Glutamatergic neuron (in vitro differentiated cells): Measurements from ENCODE around the gene NFILZ. TPM values are rescaled to one million over a fixed set of nuclear protein-coding genes. Genes with fewer than 3 reads are reported as not detected.

Experiments
- DNase-seq: peaks from one replicate; pipeline ENCODE4 v3.0.0; 2022
- H3K27ac Mint-ChIP-seq: one replicate; pipeline ENCODE4 v1.8.0; 2020; ENCODE audit warnings: mild to moderate bottlenecking, mixed read lengths, inconsistent platforms; ENCODE audit not compliant: unreplicated experiment
- H3K27me3 Mint-ChIP-seq: one replicate; pipeline ENCODE4 v1.8.0; 2020; ENCODE audit warnings: mild to moderate bottlenecking, moderate library complexity, mixed read lengths, inconsistent platforms; ENCODE audit not compliant: unreplicated experiment
- H3K36me3 Mint-ChIP-seq: one replicate; pipeline ENCODE4 v1.8.0; 2020; ENCODE audit warnings: mild to moderate bottlenecking, mixed read lengths, inconsistent platforms; ENCODE audit not compliant: unreplicated experiment
- H3K4me1 Mint-ChIP-seq: one replicate; pipeline ENCODE4 v1.8.0; 2020; ENCODE audit warnings: mild to moderate bottlenecking, low read depth, mixed read lengths, inconsistent platforms; ENCODE audit not compliant: unreplicated experiment
- H3K4me3 Mint-ChIP-seq: one replicate; pipeline ENCODE4 v1.8.0; 2020; ENCODE audit warnings: mild to moderate bottlenecking, mixed read lengths, inconsistent platforms; ENCODE audit not compliant: unreplicated experiment
- H3K9me3 Mint-ChIP-seq: one replicate; pipeline ENCODE4 v1.8.0; 2020; ENCODE audit warnings: mild to moderate bottlenecking, moderate library complexity, mixed read lengths, inconsistent platforms; ENCODE audit not compliant: unreplicated experiment
- CTCF ChIP-seq: fragments of 200-600 bp; sonication (generic); IDR thresholded peaks from one replicate; pipeline ENCODE4 v1.5.0; 2021; ENCODE audit not compliant: partially characterized antibody, unreplicated experiment
- total RNA-seq: library from RNA; stranded (reverse); fragmentation: NEBNext Ultra II Directional; extraction: Animal tissue kit (Norgen Biotek cat#: 25700); gene quantifications from one replicate; pipeline ENCODE4 v1.2.1, GENCODE V29; 2021; ENCODE audit not compliant: unreplicated experiment

Gene NFILZ
- total RNA-seq, 1 donor from 2014 or later: not detected

- no peak for DNase-seq
- Mint-ChIP-seq H3K36me3 (peaks cover 6% of the 10 kb centered on the region), H3K27me3 (peaks cover 15% of the 10 kb centered on the region), H3K9me3 (peaks cover 24% of the 10 kb centered on the region), H3K4me1 (peaks cover 9% of the 10 kb centered on the region), H3K4me3 (peak overlapping the region; percentile 63), H3K27ac (no peak overlapping the region)
- TF ChIP-seq CTCF: no peak
Measured at GRCh38 chr19:8611391-8611876, 19.0 kb upstream of the NFILZ start.

GRCh38 chr19:8611877-8612806, 18.3 kb upstream of the NFILZ start:
- Mint-ChIP-seq H3K9me3 (peaks cover 24% of the 10 kb centered on the region), H3K4me1 (peaks cover 9% of the 10 kb centered on the region), H3K27me3 (peaks cover 15% of the 10 kb centered on the region), H3K4me3 (no peak overlapping the region), H3K36me3 (peaks cover 6% of the 10 kb centered on the region), H3K27ac (peak overlapping the region; percentile 22)
- DNase-seq: no peak
- TF ChIP-seq CTCF: no peak

DNA sequence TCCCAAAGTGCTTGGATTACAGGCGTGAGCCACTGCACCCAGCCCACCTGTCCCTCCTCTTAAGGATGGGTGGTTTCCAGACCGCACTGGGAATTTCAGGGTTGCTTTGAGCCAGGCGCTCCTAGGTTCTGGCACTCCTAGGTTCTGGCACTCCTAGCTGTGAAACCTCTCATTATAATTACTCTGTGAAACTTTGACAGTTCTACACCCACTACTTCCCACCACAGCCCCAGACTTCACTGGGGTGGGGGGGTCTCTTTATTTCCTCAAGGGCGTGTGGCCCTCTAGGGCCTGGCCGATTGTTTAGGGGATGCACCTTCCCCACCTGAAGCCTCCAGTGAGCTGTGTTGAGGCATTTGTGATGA, 17.6 kb upstream of the NFILZ start:
- Mint-ChIP-seq H3K27ac (no peak overlapping the region), H3K9me3 (peaks cover 24% of the 10 kb centered on the region), H3K36me3 (peaks cover 6% of the 10 kb centered on the region), H3K4me1 (peaks cover 9% of the 10 kb centered on the region), H3K4me3 (no peak overlapping the region), H3K27me3 (peaks cover 15% of the 10 kb centered on the region)
- no peak for DNase-seq
- no peak for TF ChIP-seq CTCF

- peaks cover 6% of the 10 kb centered on the region for H3K36me3 Mint-ChIP-seq
- no peak overlapping the region for H3K27ac Mint-ChIP-seq
- TF ChIP-seq CTCF: no peak
- peaks cover 7% of the 10 kb centered on the region for H3K4me1 Mint-ChIP-seq
- H3K27me3 Mint-ChIP-seq: peaks cover 11% of the 10 kb centered on the region
- no peak overlapping the region for H3K4me3 Mint-ChIP-seq
- peaks cover 20% of the 10 kb centered on the region for H3K9me3 Mint-ChIP-seq
- DNase-seq: no peak
Measured at GRCh38 chr19:8614455-8614854, 16.0 kb upstream of the NFILZ start.

DNA sequence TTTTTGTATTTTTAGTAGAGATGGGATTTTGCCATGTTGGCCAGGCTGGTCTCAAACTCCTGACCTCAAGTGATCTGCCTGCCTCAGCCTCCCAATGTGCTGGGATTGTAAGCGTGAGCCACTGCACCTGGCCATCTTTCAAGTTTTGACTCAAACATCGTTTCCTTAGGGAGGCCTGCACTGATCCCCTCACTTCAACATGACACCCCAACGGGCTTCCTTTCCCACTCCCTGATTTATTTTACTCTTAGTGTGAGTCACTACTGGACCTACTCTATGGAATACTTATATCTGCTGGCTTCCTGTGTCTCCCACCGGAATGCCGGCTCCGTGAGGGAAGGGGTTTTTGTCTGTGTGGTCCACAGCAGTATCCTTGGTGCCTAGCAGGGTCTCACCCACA, 15.4 kb upstream of the NFILZ start:
- Mint-ChIP-seq H3K9me3 (peaks cover 15% of the 10 kb centered on the region), H3K4me3 (no peak overlapping the region), H3K36me3 (peaks cover 2% of the 10 kb centered on the region), H3K27me3 (peaks cover 6% of the 10 kb centered on the region), H3K27ac (no peak overlapping the region), H3K4me1 (peaks cover 2% of the 10 kb centered on the region)
- DNase-seq: no peak
- no peak for TF ChIP-seq CTCF
